Cardiac muscle cell (in vitro differentiated cells and primary cell): ENCODE results near the gene PLD1. TPM values are rescaled to one million over a fixed set of nuclear protein-coding genes. Genes with fewer than 3 reads are reported as not detected.

Experiments used
- DNase-seq, 2 donors: peaks; one replicate each; pipeline versions ENCODE4 v3.0.0 to v3.0.0-alpha.2; 2010 to 2017; ENCODE audit warnings: low read depth in 1 of 2, low spot score in 1 of 2
- H3K27ac ChIP-seq: fragments of 200-600 bp; sonication (generic); 2 replicates; pipeline ENCODE4 v1.5.1; 2016
- H3K27me3 ChIP-seq: fragments of 200-600 bp; sonication (generic); 2 replicates; pipeline ENCODE4 v1.6.0; 2016; ENCODE audit warnings: control low read depth
- H3K36me3 ChIP-seq: fragments of 200-600 bp; sonication (generic); 2 replicates; pipeline ENCODE4 v1.5.1; 2016; ENCODE audit warnings: control low read depth
- H3K4me1 ChIP-seq: fragments of 200-600 bp; sonication (generic); 2 replicates; pipeline ENCODE4 v1.8.1; 2017; ENCODE audit warnings: low read depth, mild to moderate bottlenecking, mixed run types
- H3K4me3 ChIP-seq: fragments of 200-600 bp; sonication (generic); 2 replicates; pipeline ENCODE4 v1.5.1; 2016; ENCODE audit warnings: mild to moderate bottlenecking
- H3K9me3 ChIP-seq: fragments of 200-600 bp; sonication (generic); 2 replicates; pipeline ENCODE4 v1.5.1; 2017; ENCODE audit warnings: low read depth, mild to moderate bottlenecking, control low read depth
- CTCF ChIP-seq: IDR thresholded peaks from 2 replicates; pipeline ENCODE4 v1.5.1; 2012; ENCODE audit warnings: low read depth, mild to moderate bottlenecking, low read length
- polyA plus RNA-seq: library from polyadenylated mRNA; unstranded; fragments of >200 nt; fragmentation: Nextera tagmentation; extraction: Ambion mirVana; gene quantifications from 2 replicates; pipeline ENCODE4 v1.2.1, GENCODE V29; 2016
- total RNA-seq: library from RNA; depleted of rRNA; stranded (reverse); fragments of >200 nt; gene quantifications from 2 replicates; pipeline ENCODE4 v1.2.3, GENCODE V29; 2016

PLD1 gene
- total and polyA plus RNA-seq, 2 experiments from 2014 or later, result 18.3 to 35.1 TPM

- Histone ChIP-seq H3K36me3 (no peaks in the 10 kb centered on the region), H3K27me3 (no peaks in the 10 kb centered on the region), H3K4me1 (peaks cover 10% of the 10 kb centered on the region), H3K4me3 (no peak overlapping the region), H3K9me3 (no peaks in the 10 kb centered on the region), H3K27ac (no peak overlapping the region)
- peak in 1 of 2 donors; percentile 95 for DNase-seq
- no peak for TF ChIP-seq CTCF
These were observed 15.0 kb upstream of the PLD1 start for GRCh38 chr3:171825222-171825828.

GRCh38 chr3:171824824-171825221 lies 14.5 kb upstream of the PLD1 start:
- H3K4me1 ChIP-seq, result peaks cover 8% of the 10 kb centered on the region
- no peak overlapping the region for H3K4me3 ChIP-seq
- H3K27me3 ChIP-seq, result no peaks in the 10 kb centered on the region
- H3K36me3 ChIP-seq, result no peaks in the 10 kb centered on the region
- TF ChIP-seq CTCF, result no peak
- H3K9me3 ChIP-seq, result no peaks in the 10 kb centered on the region
- no peak overlapping the region for H3K27ac ChIP-seq
- peak in 1 of 2 donors; percentile 65 for DNase-seq

- no peak overlapping the region for H3K27ac ChIP-seq
- no peaks in the 10 kb centered on the region for H3K9me3 ChIP-seq
- no peaks in the 10 kb centered on the region for H3K36me3 ChIP-seq
- H3K4me3 ChIP-seq, result no peak overlapping the region
- no peak for DNase-seq
- H3K27me3 ChIP-seq, result no peaks in the 10 kb centered on the region
- no peak for TF ChIP-seq CTCF
- peaks cover 8% of the 10 kb centered on the region for H3K4me1 ChIP-seq
These were observed 13.8 kb upstream of the PLD1 start for GRCh38 chr3:171824116-171824515.

- Histone ChIP-seq H3K36me3 (no peaks in the 10 kb centered on the region), H3K27ac (no peak overlapping the region), H3K4me1 (peaks cover 8% of the 10 kb centered on the region), H3K27me3 (no peaks in the 10 kb centered on the region), H3K9me3 (no peaks in the 10 kb centered on the region), H3K4me3 (no peak overlapping the region)
- no peak for TF ChIP-seq CTCF
- DNase-seq, result no peak
These were observed 12.3 kb upstream of the PLD1 start for GRCh38 chr3:171822431-171823106.

- H3K4me1 ChIP-seq, result peaks cover 8% of the 10 kb centered on the region
These were observed 11.6 kb upstream of the PLD1 start for GRCh38 chr3:171821778-171822358.

More at GRCh38 chr3:171821778-171822358, 11.6 kb upstream of the PLD1 start:
- H3K4me3 ChIP-seq, result no peak overlapping the region
- no peaks in the 10 kb centered on the region for H3K9me3 ChIP-seq
- TF ChIP-seq CTCF, result no peak
- H3K27me3 ChIP-seq, result no peaks in the 10 kb centered on the region
- H3K27ac ChIP-seq, result no peak overlapping the region
- no peaks in the 10 kb centered on the region for H3K36me3 ChIP-seq
- no peak for DNase-seq
